RWPE2 (cell line): Measurements from ENCODE around the gene PADI3.

ENCODE experiments used
- ATAC-seq: fragments of 200-7000 bp; cut with Tn5 transposase; 3 replicates; pipeline ENCODE4 v1.9.1; 2021; ENCODE audit warnings: low read depth
- DNase-seq: peaks from one replicate; pipeline ENCODE4 v3.0.0-alpha.2; 2020; ENCODE audit warnings: low spot score
- H3K27ac ChIP-seq: fragments of 450-650 bp; 2 replicates; pipeline ENCODE4 v1.5.1; 2017; ENCODE audit warnings: mild to moderate bottlenecking; ENCODE audit not compliant: poor library complexity, severe bottlenecking
- H3K27me3 ChIP-seq: fragments of 250-450 bp; sonication (Bioruptor Pico); 2 replicates; pipeline ENCODE4 v1.5.1; 2021; ENCODE audit warnings: mild to moderate bottlenecking, moderate library complexity; ENCODE audit not compliant: insufficient read depth, poor library complexity, severe bottlenecking
- H3K36me3 ChIP-seq: fragments of 250-450 bp; sonication (Bioruptor Pico); 2 replicates; pipeline ENCODE4 v1.5.1; 2020; ENCODE audit warnings: low read depth, mild to moderate bottlenecking, moderate library complexity
- H3K4me1 ChIP-seq: fragments of 250-450 bp; sonication (Bioruptor Pico); 2 replicates; pipeline ENCODE4 v1.5.1; 2021; ENCODE audit warnings: mild to moderate bottlenecking, moderate library complexity; ENCODE audit not compliant: insufficient read depth, poor library complexity, severe bottlenecking
- H3K4me3 ChIP-seq: fragments of 250-450 bp; sonication (Bioruptor Pico); 2 replicates; pipeline ENCODE4 v1.5.1; 2021; ENCODE audit warnings: mild to moderate bottlenecking, moderate library complexity; ENCODE audit not compliant: severe bottlenecking
- H3K9me3 ChIP-seq: fragments of 250-450 bp; sonication (Bioruptor Pico); 2 replicates; pipeline ENCODE4 v1.5.1; 2021; ENCODE audit warnings: mild to moderate bottlenecking, moderate library complexity; ENCODE audit not compliant: severe bottlenecking
- TF ChIP-seq, protein P1 (sequence below): fragments of 450-650 bp; IDR thresholded peaks from one replicate; pipeline ENCODE4 v1.5.1; 2017; ENCODE audit warnings: mild to moderate bottlenecking, moderate library complexity; ENCODE audit not compliant: poor library complexity, severe bottlenecking

PADI3 gene

DNA sequence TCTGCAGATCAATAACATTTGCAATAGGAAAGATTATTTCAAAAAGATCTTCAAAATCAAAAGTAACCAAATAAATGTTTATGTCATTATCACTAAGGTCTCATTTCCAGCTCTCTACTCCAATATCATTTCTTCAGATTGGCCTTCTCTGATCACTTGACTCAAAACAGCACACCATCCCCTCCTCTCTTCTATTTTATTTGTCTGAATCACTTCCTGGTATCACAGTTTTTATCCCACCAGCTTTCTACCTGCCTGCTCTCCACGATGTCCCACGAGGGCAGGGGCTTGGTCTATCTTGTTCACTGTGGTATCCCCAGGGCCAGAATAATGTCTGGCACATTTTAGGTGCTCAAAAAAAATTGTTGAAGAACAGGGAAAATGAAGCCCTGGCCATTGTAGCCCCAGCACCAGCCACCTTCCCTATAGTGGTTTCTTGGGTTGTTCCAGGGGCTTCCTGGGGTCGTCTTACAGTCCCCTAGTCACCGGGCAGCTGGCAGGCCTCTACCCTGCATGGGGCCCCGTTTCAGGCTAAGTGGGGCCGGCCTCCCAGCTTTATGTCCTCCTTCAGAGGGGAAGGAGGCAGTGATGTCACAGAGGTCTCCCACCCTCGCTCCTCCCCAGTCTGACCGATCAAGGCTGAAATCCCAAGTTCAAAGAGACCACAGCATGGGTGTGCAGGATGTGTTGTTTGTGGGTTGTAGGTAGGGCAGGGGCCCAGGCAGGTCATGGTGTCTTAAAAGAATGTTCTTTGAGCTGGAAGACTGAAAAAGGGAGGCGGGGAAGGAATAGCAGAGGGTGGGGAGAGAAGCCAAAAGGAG is 47.5 kb upstream of the PADI3 start:
- ATAC-seq (no peak), DNase-seq (peak; percentile 24)
- Histone ChIP-seq H3K9me3 (no peaks in the 10 kb centered on the region), H3K4me3 (no peak overlapping the region), H3K36me3 (no peaks in the 10 kb centered on the region), H3K27ac (peak overlapping the region; percentile 12), H3K27me3 (no peaks in the 10 kb centered on the region), H3K4me1 (peaks cover 6% of the 10 kb centered on the region)
- TF ChIP-seq, protein P1, sequence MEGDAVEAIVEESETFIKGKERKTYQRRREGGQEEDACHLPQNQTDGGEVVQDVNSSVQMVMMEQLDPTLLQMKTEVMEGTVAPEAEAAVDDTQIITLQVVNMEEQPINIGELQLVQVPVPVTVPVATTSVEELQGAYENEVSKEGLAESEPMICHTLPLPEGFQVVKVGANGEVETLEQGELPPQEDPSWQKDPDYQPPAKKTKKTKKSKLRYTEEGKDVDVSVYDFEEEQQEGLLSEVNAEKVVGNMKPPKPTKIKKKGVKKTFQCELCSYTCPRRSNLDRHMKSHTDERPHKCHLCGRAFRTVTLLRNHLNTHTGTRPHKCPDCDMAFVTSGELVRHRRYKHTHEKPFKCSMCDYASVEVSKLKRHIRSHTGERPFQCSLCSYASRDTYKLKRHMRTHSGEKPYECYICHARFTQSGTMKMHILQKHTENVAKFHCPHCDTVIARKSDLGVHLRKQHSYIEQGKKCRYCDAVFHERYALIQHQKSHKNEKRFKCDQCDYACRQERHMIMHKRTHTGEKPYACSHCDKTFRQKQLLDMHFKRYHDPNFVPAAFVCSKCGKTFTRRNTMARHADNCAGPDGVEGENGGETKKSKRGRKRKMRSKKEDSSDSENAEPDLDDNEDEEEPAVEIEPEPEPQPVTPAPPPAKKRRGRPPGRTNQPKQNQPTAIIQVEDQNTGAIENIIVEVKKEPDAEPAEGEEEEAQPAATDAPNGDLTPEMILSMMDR, result no peak

DNA sequence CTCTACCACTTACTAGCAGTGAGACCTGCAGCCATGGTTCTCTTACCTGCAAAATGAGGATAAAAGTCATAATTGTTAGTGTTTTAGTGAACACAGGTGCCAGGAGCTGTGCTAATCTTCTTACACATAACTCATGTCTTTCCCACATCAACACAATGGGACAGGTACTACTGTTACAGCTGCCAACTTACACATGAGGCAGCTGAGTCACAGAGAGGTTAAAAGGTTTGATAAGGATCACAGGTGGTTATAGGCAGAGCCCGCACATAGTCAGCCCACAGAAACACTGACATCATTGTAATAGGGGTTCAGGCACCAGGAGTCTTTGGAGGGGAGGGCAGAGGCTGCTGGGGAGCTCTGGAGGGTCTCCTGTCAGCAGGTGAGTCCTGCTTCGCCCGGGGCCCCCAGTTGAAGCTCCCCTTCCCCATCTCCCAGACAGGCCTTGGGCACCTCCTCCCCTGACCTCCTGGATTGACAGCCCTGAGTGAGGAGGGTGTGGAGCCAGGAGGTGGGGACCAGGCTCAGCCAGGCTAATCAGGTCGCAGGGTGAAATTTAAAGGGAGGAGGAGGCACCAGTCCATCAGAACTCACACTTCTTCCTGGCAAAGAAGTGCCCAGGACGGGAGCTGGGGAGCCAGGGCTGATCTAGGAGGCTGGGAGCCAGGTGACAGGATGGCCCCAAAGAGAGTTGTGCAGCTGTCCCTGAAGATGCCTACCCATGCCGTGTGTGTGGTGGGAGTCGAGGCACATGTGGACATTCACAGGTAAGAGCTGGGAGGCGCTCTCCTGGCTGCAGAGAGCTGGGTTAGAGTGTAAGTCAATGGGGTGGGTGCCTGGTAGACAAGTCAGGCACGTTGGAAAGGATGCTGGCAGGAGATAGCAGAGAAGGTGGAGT is 44.1 kb upstream of the PADI3 start, which contains the start of gene PADI1:
PADI1 (plus strand) TSS at position 583 of the 895 bp plus-strand sequence; CDS start at position 673, 90 bp downstream.
- no peak for DNase-seq
- H3K4me1 ChIP-seq, result peaks cover 27% of the 10 kb centered on the region
- peak; percentile 31; the same call in 1 of the 3 replicates for ATAC-seq
- TF ChIP-seq, protein P1, result no peak
- no peaks in the 10 kb centered on the region for H3K36me3 ChIP-seq
- H3K4me3 ChIP-seq, result no peak within 1 kb of the TSS
- H3K9me3 ChIP-seq, result no peaks in the 10 kb centered on the region
- H3K27ac ChIP-seq, result peak within 1 kb of the TSS; percentile 14
- H3K27me3 ChIP-seq, result no peaks in the 10 kb centered on the region

DNA sequence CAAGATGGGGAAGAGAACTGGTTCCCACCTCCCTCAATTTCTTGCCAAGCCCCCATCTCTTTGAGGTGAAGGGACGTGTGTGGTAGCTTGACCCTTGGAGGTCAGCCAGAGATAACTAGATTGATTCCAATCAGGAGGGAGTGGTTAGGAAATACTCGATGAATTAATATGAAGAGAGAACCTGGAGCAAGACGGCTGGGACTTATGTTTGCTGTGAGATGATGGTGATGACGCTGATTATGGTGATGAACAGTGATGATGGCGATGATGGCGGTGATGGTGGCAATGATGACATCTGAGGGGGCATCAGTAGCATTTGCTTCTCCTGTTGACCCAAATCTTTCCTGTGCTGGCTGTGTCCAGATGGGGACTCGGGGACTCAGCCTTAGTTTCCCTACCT is 43.2 kb upstream of the PADI3 start:
- Histone ChIP-seq H3K4me1 (peaks cover 34% of the 10 kb centered on the region), H3K36me3 (no peaks in the 10 kb centered on the region), H3K4me3 (no peak overlapping the region), H3K27ac (peak overlapping the region; percentile 14), H3K9me3 (no peaks in the 10 kb centered on the region), H3K27me3 (no peaks in the 10 kb centered on the region)
- TF ChIP-seq, protein P1, result no peak
- DNase-seq (no peak), ATAC-seq (no peak)

DNA sequence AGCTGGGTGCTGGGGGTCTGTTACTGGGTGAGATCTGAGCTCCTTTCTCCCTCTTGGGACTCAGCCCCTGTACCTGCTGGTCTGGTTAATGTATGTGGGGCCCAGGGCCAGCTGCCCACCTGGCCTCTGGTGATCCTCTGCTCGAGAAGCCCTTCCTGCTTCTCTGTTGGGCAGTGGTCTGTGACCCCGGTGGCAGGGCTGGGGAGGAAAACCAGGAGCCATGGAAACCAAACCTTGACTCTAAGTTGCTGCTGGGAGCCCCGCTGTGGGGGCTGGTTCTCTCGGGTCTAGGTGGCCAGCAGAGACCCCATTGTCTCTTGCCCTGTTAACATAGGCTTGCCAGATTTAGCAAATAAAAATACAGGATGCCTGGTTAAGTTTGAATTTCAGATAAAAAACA is 42.7 kb upstream of the PADI3 start:
- TF ChIP-seq, protein P1, result no peak
- Histone ChIP-seq H3K4me1 (peaks cover 34% of the 10 kb centered on the region), H3K4me3 (no peak overlapping the region), H3K27ac (peak overlapping the region; percentile 91), H3K27me3 (no peaks in the 10 kb centered on the region), H3K9me3 (no peaks in the 10 kb centered on the region), H3K36me3 (no peaks in the 10 kb centered on the region)
- no peak for ATAC-seq
- DNase-seq, result no peak
